Activated CD8-positive, alpha-beta T cell treated with anti-CD3 and anti-CD28 coated beads for 36 hours (primary cell): Measurements from ENCODE around the gene RIPPLY3. TPM values are rescaled to one million over a fixed set of nuclear protein-coding genes. Genes with fewer than 3 reads are reported as not detected.

ENCODE experiments used
- ATAC-seq: fragments of 200-7000 bp; cut with Tn5 transposase; one replicate; pipeline ENCODE4 v1.10.0; 2021; ENCODE audit warnings: mild to moderate bottlenecking, moderate library complexity
- CTCF ChIA-PET: fragments of 350-600 bp; sonication (Branson Sonifier 250); formaldehyde crosslinking; loops from one replicate; lab custom pipeline; 2021; ENCODE audit warnings: antibody characterized with exemption; lab: Charles Lee
- POLR2A ChIA-PET: fragments of 350-600 bp; sonication (Branson Sonifier 250); formaldehyde crosslinking; loops from one replicate; lab custom pipeline; 2021; ENCODE audit warnings: antibody characterized with exemption; lab: Charles Lee
- DNase-seq: peaks from one replicate; pipeline ENCODE4 v3.0.0-alpha.2; 2020
- H3K27ac Mint-ChIP-seq: one replicate; pipeline ENCODE4 v1.8.0; 2021; ENCODE audit warnings: mild to moderate bottlenecking, mixed read lengths
- H3K27me3 Mint-ChIP-seq: one replicate; pipeline ENCODE4 v1.8.0; 2021; ENCODE audit warnings: mixed read lengths
- H3K36me3 Mint-ChIP-seq: one replicate; pipeline ENCODE4 v1.8.0; 2021; ENCODE audit warnings: low read depth, mixed read lengths
- H3K4me1 Mint-ChIP-seq: one replicate; pipeline ENCODE4 v1.8.0; 2021; ENCODE audit warnings: low read depth, mixed read lengths
- H3K4me3 Mint-ChIP-seq: one replicate; pipeline ENCODE4 v1.8.0; 2021; ENCODE audit warnings: mild to moderate bottlenecking, moderate library complexity, mixed read lengths
- H3K9me3 Mint-ChIP-seq: one replicate; pipeline ENCODE4 v1.8.0; 2021; ENCODE audit warnings: mixed read lengths
- intact Hi-C: fragments of 100-400 bp; cut with micrococcal nuclease; formaldehyde crosslinking; loops from one replicate; pipeline ENCODE4 v1.10.0; 2022
- total RNA-seq, 2 experiments: library from RNA; stranded (reverse); gene quantifications; one replicate each; pipeline ENCODE4 v1.2.3, GENCODE V29; 2021
- TF ChIP-seq, protein P1 (sequence below): fragments of 200-600 bp; IDR thresholded peaks from one replicate; pipeline ENCODE4 v1.8.0; 2022; ENCODE audit warnings: antibody characterized with exemption, mild to moderate bottlenecking

The RIPPLY3 gene
- total RNA-seq, 2 experiments from 2014 or later: not detected

GRCh38 chr21:37055271-37055855 lies 48.9 kb downstream of the RIPPLY3 start:
- DNase-seq (no peak), ATAC-seq (no peak)
- TF ChIP-seq, protein P1, sequence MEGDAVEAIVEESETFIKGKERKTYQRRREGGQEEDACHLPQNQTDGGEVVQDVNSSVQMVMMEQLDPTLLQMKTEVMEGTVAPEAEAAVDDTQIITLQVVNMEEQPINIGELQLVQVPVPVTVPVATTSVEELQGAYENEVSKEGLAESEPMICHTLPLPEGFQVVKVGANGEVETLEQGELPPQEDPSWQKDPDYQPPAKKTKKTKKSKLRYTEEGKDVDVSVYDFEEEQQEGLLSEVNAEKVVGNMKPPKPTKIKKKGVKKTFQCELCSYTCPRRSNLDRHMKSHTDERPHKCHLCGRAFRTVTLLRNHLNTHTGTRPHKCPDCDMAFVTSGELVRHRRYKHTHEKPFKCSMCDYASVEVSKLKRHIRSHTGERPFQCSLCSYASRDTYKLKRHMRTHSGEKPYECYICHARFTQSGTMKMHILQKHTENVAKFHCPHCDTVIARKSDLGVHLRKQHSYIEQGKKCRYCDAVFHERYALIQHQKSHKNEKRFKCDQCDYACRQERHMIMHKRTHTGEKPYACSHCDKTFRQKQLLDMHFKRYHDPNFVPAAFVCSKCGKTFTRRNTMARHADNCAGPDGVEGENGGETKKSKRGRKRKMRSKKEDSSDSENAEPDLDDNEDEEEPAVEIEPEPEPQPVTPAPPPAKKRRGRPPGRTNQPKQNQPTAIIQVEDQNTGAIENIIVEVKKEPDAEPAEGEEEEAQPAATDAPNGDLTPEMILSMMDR: no peak
- H3K27me3 Mint-ChIP-seq: no peaks in the 10 kb centered on the region
- H3K9me3 Mint-ChIP-seq: no peaks in the 10 kb centered on the region
- peaks cover 3% of the 10 kb centered on the region for H3K4me1 Mint-ChIP-seq
- intact Hi-C loops: no loop called here
- POLR2A ChIA-PET: no interaction called here
- no peaks in the 10 kb centered on the region for H3K36me3 Mint-ChIP-seq
- no peak overlapping the region for H3K27ac Mint-ChIP-seq
- CTCF ChIA-PET: no interaction called here
- H3K4me3 Mint-ChIP-seq: no peak overlapping the region

DNA sequence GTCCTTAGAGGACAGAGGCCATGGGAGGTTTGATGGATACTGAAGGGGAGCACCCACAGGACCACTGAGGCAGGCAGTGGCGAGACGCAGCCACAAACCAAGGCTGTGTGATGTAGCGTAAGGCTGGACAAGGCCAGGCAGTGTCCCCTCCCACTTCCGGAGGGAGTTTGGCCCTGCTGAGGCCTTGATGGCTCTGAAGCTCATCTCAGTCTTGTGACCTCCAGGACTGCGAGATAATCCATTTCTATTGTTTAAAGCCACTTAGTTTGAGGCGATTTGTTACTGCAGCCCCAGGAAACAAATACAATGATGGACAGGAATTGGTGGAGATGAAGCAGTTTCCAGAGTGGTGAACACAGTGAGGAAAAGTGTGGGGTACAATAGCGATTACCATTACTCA lies 51.1 kb downstream of the RIPPLY3 start:
- POLR2A ChIA-PET: interaction anchor here (1.0 kb wide), 1 partner anchor 22 kb away, joined by 3 read pairs; no protein-coding TSS in a partner anchor
- ATAC-seq (no peak), DNase-seq (no peak)
- CTCF ChIA-PET: no interaction called here
- TF ChIP-seq, protein P1: no peak
- Mint-ChIP-seq H3K27me3 (no peaks in the 10 kb centered on the region), H3K36me3 (no peaks in the 10 kb centered on the region), H3K27ac (no peak overlapping the region), H3K9me3 (no peaks in the 10 kb centered on the region), H3K4me3 (no peak overlapping the region), H3K4me1 (peaks cover 9% of the 10 kb centered on the region)
- intact Hi-C loops: no loop called here

DNA sequence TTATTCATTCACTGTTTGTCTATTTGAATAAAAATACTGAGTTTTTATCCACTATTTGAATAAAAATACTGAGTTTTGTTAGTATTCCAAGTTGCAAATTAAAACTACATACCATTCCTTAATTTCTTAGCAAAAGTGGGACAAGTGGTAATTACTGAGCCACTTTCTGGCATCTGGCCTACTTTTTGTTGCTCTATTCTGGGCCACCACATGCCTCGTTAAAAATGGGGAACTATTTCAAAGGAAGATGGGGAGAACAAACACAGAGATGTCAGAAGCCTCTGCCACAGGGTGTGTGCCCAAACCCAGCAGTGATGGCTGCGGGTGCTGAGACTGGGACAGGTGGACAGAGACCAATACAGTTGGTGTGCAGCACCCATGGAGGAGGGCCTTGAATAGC lies 51.8 kb downstream of the RIPPLY3 start:
- H3K27ac Mint-ChIP-seq: no peak overlapping the region
- POLR2A ChIA-PET: interaction anchor here (1.0 kb wide), 1 partner anchor 22 kb away, joined by 3 read pairs; no protein-coding TSS in a partner anchor

DNA sequence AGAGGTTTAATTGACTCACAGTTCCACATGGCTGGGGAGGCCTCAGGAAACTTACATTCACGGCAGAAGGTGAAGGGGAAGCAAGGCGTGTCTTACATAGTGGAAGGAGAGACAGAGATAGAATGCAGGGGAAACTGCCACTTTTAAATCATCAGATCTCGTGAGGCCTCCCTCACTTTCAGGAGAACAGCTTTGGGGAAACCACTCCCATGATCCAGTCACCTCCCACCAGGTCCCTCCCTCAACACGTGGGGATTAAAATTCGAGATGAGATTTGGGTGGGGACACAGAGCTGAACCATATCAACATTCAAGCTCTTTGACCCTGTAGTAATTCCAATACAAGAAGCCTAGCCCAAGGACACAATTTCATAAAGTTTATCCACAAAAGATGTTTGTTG lies 52.7 kb downstream of the RIPPLY3 start:
- Mint-ChIP-seq H3K27ac (no peak overlapping the region), H3K9me3 (no peaks in the 10 kb centered on the region), H3K27me3 (no peaks in the 10 kb centered on the region), H3K36me3 (no peaks in the 10 kb centered on the region), H3K4me1 (peaks cover 9% of the 10 kb centered on the region), H3K4me3 (no peak overlapping the region)
- ChIA-PET POLR2A (no interaction called here), CTCF (interaction anchor here (1.6 kb wide), 1 partner anchor 10 kb away, joined by 6 read pairs; no protein-coding TSS in a partner anchor)
- DNase-seq (no peak), ATAC-seq (no peak)
- intact Hi-C loops: no loop called here
- TF ChIP-seq, protein P1: no peak

More for the DNA sequence above, 51.8 kb downstream of the RIPPLY3 start:
- Mint-ChIP-seq H3K36me3 (no peaks in the 10 kb centered on the region), H3K4me3 (no peak overlapping the region), H3K9me3 (no peaks in the 10 kb centered on the region), H3K4me1 (peaks cover 9% of the 10 kb centered on the region), H3K27me3 (no peaks in the 10 kb centered on the region)
- DNase-seq (no peak), ATAC-seq (no peak)
- CTCF ChIA-PET: no interaction called here
- TF ChIP-seq, protein P1: no peak
- intact Hi-C loops: no loop called here

- ChIA-PET POLR2A (interaction anchor here (1.2 kb wide), 1 partner anchor 15 kb away, joined by 4 read pairs; no protein-coding TSS in a partner anchor), CTCF (interaction anchor here (1.6 kb wide), 1 partner anchor 9 kb away, joined by 6 read pairs; no protein-coding TSS in a partner anchor)
- no peaks in the 10 kb centered on the region for H3K36me3 Mint-ChIP-seq
- TF ChIP-seq, protein P1: no peak
- DNase-seq (peak; percentile 67), ATAC-seq (peak; percentile 98)
- H3K9me3 Mint-ChIP-seq: no peaks in the 10 kb centered on the region
- peaks cover 9% of the 10 kb centered on the region for H3K4me1 Mint-ChIP-seq
- intact Hi-C loops: no loop called here
- H3K4me3 Mint-ChIP-seq: no peak overlapping the region
- H3K27ac Mint-ChIP-seq: no peak overlapping the region
- no peaks in the 10 kb centered on the region for H3K27me3 Mint-ChIP-seq
Measured at GRCh38 chr21:37060296-37060695, 53.8 kb downstream of the RIPPLY3 start.
